Parathyroid adenoma (tissue), 2 donors: ENCODE data around the gene IL1RAPL1.

Experiments
- H2AFZ ChIP-seq: fragments of 300-600 bp; sonication (generic); one replicate; pipeline ENCODE4 v1.7.0; 2017; ENCODE audit warnings: antibody characterized with exemption, mild to moderate bottlenecking
- H3K27ac ChIP-seq: fragments of 300-600 bp; sonication (generic); one replicate; pipeline ENCODE4 v1.7.0; 2017
- H3K27me3 ChIP-seq: fragments of 300-600 bp; sonication (generic); one replicate; pipeline ENCODE4 v1.7.0; 2017; ENCODE audit warnings: low read length; ENCODE audit not compliant: control insufficient read depth, insufficient read depth
- H3K36me3 ChIP-seq: fragments of 300-600 bp; sonication (generic); one replicate; pipeline ENCODE4 v1.7.0; 2017; ENCODE audit warnings: low read length; ENCODE audit not compliant: control insufficient read depth, insufficient read depth
- H3K4me1 ChIP-seq: fragments of 300-600 bp; sonication (generic); one replicate; pipeline ENCODE4 v1.7.0; 2017; ENCODE audit warnings: control low read depth
- H3K4me2 ChIP-seq: fragments of 300-600 bp; sonication (generic); one replicate; pipeline ENCODE4 v1.7.0; 2017; ENCODE audit warnings: low read length
- H3K4me3 ChIP-seq: fragments of 300-600 bp; sonication (generic); one replicate; pipeline ENCODE4 v1.7.0; 2017; ENCODE audit warnings: low read depth, low read length
- H3K79me2 ChIP-seq: fragments of 300-600 bp; sonication (generic); one replicate; pipeline ENCODE4 v1.7.0; 2017; ENCODE audit warnings: control low read depth
- H3K9ac ChIP-seq: fragments of 300-600 bp; sonication (generic); one replicate; pipeline ENCODE4 v1.7.0; 2017; ENCODE audit warnings: mild to moderate bottlenecking
- H3K9me3 ChIP-seq: fragments of 300-600 bp; sonication (generic); one replicate; pipeline ENCODE4 v1.7.0; 2017; ENCODE audit warnings: low read length; ENCODE audit not compliant: control insufficient read depth
- CTCF ChIP-seq: fragments of 300-600 bp; sonication (generic); IDR thresholded peaks from one replicate; pipeline ENCODE4 v1.7.0; 2017; ENCODE audit warnings: antibody characterized with exemption, mild to moderate bottlenecking
- donor health status: primary hyperparathyroidism.

The IL1RAPL1 gene

DNA sequence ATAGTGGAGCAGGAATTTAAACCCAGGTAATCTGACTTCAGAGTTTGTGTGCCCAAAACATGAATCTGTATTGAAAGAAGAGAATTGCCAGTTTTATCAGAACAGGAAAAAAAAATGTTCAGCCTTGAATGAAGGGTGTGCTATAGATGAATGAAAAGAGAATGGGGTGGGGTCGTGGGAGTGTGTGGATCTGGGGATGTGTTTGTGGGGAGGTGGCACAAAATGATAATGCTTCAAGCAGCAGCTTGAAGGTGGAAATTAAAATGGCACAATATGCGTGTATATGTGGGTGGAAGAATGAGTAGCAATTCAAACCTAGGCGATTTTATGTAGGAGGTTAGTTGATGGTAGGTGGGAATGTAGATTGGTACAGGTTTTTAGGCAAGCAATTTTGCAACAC lies 122.2 kb downstream of the IL1RAPL1 start:
- TF ChIP-seq CTCF: no peak
- H3K27ac ChIP-seq: no peak overlapping the region
- H3K4me1 ChIP-seq: no peaks in the 10 kb centered on the region
- H3K27me3 ChIP-seq: no peaks in the 10 kb centered on the region
- H3K9me3 ChIP-seq: no peaks in the 10 kb centered on the region
- no peak overlapping the region for H3K4me3 ChIP-seq
- no peak overlapping the region for H2AFZ ChIP-seq
- no peaks in the 10 kb centered on the region for H3K79me2 ChIP-seq
- H3K36me3 ChIP-seq: no peaks in the 10 kb centered on the region
- H3K9ac ChIP-seq: no peak overlapping the region
- no peak overlapping the region for H3K4me2 ChIP-seq

DNA sequence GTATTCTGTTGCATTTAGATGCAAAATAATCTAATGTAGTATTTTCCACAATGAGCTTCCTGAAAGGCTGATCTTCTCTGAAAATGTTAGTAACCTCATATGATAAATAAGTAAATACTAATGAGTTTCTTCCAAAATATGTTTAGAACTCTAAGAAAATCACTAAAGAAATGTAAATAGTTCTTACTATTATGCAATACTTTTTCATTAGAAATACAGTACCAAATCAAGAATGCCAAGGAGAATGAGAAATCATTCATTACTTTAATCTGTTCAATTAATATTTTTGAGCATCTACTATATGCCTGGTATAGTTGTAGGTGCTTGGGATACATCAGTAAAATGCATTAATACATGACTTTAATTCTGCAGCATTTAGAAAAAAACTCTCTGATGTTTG lies 130.6 kb downstream of the IL1RAPL1 start:
- H3K4me2 ChIP-seq: no peak overlapping the region
- H3K27me3 ChIP-seq: no peaks in the 10 kb centered on the region

GRCh38 chrX:28718450-28718849 lies 131.2 kb downstream of the IL1RAPL1 start:
- no peak for TF ChIP-seq CTCF
- Histone ChIP-seq H3K9ac (no peak overlapping the region), H3K27me3 (no peaks in the 10 kb centered on the region), H3K9me3 (no peaks in the 10 kb centered on the region), H3K79me2 (no peaks in the 10 kb centered on the region), H3K4me2 (no peak overlapping the region), H3K36me3 (no peaks in the 10 kb centered on the region), H3K4me3 (no peak overlapping the region), H2AFZ (no peak overlapping the region), H3K27ac (no peak overlapping the region), H3K4me1 (no peaks in the 10 kb centered on the region)

More for the DNA sequence above, 130.6 kb downstream of the IL1RAPL1 start:
- Histone ChIP-seq H3K9me3 (no peaks in the 10 kb centered on the region), H3K9ac (no peak overlapping the region), H2AFZ (no peak overlapping the region), H3K36me3 (no peaks in the 10 kb centered on the region), H3K4me3 (no peak overlapping the region), H3K79me2 (no peaks in the 10 kb centered on the region), H3K4me1 (no peaks in the 10 kb centered on the region), H3K27ac (no peak overlapping the region)
- TF ChIP-seq CTCF: no peak

- Histone ChIP-seq H3K9ac (no peak overlapping the region), H3K4me1 (no peaks in the 10 kb centered on the region), H3K36me3 (no peaks in the 10 kb centered on the region), H3K4me2 (no peak overlapping the region), H2AFZ (no peak overlapping the region), H3K4me3 (no peak overlapping the region), H3K27me3 (no peaks in the 10 kb centered on the region), H3K27ac (no peak overlapping the region), H3K9me3 (no peaks in the 10 kb centered on the region), H3K79me2 (no peaks in the 10 kb centered on the region)
- TF ChIP-seq CTCF: no peak
These were observed 132.4 kb downstream of the IL1RAPL1 start for GRCh38 chrX:28719620-28720019.

- H3K27ac ChIP-seq: no peak overlapping the region
- no peaks in the 10 kb centered on the region for H3K36me3 ChIP-seq
- H3K9ac ChIP-seq: no peak overlapping the region
- no peaks in the 10 kb centered on the region for H3K4me1 ChIP-seq
- TF ChIP-seq CTCF: no peak
- no peaks in the 10 kb centered on the region for H3K79me2 ChIP-seq
- H3K4me2 ChIP-seq: no peak overlapping the region
- H2AFZ ChIP-seq: no peak overlapping the region
- H3K4me3 ChIP-seq: no peak overlapping the region
- no peaks in the 10 kb centered on the region for H3K9me3 ChIP-seq
- no peaks in the 10 kb centered on the region for H3K27me3 ChIP-seq
These were observed 165.1 kb downstream of the IL1RAPL1 start for GRCh38 chrX:28752330-28752729.
